Spleen (tissue), 7 donors: ENCODE data around the gene SIPA1L3.

Experiments used
- POLR2A ChIP-seq, 3 donors: fragments of 450-650 bp; IDR thresholded peaks; one replicate each; pipeline ENCODE4 v1.5.1; 2017; ENCODE audit warnings: antibody characterized with exemption in 3 of 3, mild to moderate bottlenecking in 1 of 3
- POLR2AphosphoS5 ChIP-seq, 3 donors: sonication (generic); formaldehyde crosslinking; IDR thresholded peaks; one replicate each; pipeline ENCODE4 v1.5.1; 2017; ENCODE audit warnings: antibody characterized with exemption in 3 of 3
- TF ChIP-seq, protein P1 (sequence below), 11 experiments: fragments of 200-600 bp in 7 of 11; fragments of 450-650 bp in 4 of 11; sonication (generic) in 4 of 11; IDR thresholded peaks in 8 of 11; conservative IDR thresholded peaks in 3 of 11; 1 replicate in 7 of 11; 2 replicates in 4 of 11; pipeline versions ENCODE4 v1.4.0 to v1.8.0; 2016 to 2021; ENCODE audit warnings: antibody characterized with exemption in 11 of 11, inconsistent platforms in 4 of 11, mild to moderate bottlenecking in 1 of 11
- donor health status: DM: no; HTN: no; CAD: no; lungs with moderate emphysema.
- donor health status: DM: no; HTN: no; CAD: no.
- donor health status: DM: no; HTN: no; CAD: no.

DNA sequence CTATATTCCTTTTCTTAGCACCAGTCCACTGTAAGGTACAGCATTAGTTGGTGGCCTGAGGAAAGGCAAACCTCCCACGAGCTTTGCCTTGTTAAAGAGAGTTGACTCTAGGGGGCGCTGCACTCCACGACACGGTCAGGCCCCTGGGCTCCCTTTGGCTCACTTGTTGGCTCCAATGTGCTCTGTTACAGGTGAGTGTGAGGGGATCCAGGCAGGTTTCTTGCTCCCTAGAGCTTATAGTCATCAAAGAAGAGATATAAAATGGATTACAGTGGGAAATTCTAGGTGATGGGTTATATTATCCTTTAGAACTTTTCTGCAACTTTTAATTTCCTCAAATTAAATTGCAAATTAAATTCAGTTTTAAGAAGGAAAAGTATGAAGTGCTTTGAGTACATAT is 4.3 kb upstream of the SIPA1L3 start:
- TF ChIP-seq, protein P1, sequence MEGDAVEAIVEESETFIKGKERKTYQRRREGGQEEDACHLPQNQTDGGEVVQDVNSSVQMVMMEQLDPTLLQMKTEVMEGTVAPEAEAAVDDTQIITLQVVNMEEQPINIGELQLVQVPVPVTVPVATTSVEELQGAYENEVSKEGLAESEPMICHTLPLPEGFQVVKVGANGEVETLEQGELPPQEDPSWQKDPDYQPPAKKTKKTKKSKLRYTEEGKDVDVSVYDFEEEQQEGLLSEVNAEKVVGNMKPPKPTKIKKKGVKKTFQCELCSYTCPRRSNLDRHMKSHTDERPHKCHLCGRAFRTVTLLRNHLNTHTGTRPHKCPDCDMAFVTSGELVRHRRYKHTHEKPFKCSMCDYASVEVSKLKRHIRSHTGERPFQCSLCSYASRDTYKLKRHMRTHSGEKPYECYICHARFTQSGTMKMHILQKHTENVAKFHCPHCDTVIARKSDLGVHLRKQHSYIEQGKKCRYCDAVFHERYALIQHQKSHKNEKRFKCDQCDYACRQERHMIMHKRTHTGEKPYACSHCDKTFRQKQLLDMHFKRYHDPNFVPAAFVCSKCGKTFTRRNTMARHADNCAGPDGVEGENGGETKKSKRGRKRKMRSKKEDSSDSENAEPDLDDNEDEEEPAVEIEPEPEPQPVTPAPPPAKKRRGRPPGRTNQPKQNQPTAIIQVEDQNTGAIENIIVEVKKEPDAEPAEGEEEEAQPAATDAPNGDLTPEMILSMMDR (IDR thresholded peaks at IDR 0.05 in 8 of 11, conservative IDR thresholded peaks at IDR 0.05 in 3 of 11), result peak; percentile 43 to 85 (median 81)
- peak in 1 of 3 donors; percentile 52 for TF ChIP-seq POLR2AphosphoS5 (IDR thresholded peaks at IDR 0.05)
- TF ChIP-seq POLR2A (IDR thresholded peaks at IDR 0.05), result no peak
